HFFc6 (cell line): Measurements from ENCODE around the gene DNER. TPM values are rescaled to one million over a fixed set of nuclear protein-coding genes. Genes with fewer than 3 reads are reported as not detected.

Experiments
- DNase-seq: peaks from one replicate; pipeline ENCODE4 v3.0.0-alpha.2; 2018
- H3K27ac Mint-ChIP-seq: 2 replicates; pipeline ENCODE4 v1.8.0; 2020; ENCODE audit warnings: mild to moderate bottlenecking, mixed read lengths
- H3K27me3 Mint-ChIP-seq: 2 replicates; pipeline ENCODE4 v1.8.0; 2021; ENCODE audit warnings: mild to moderate bottlenecking, moderate library complexity, mixed read lengths; ENCODE audit not compliant: insufficient read depth
- H3K36me3 Mint-ChIP-seq: 2 replicates; pipeline ENCODE4 v1.8.0; 2021; ENCODE audit warnings: low read depth, mixed read lengths
- H3K4me1 Mint-ChIP-seq: 2 replicates; pipeline ENCODE4 v1.8.0; 2020; ENCODE audit warnings: low read depth, mixed read lengths
- H3K4me3 Mint-ChIP-seq: 2 replicates; pipeline ENCODE4 v1.8.0; 2020; ENCODE audit warnings: mild to moderate bottlenecking, moderate library complexity, mixed read lengths
- H3K9me3 Mint-ChIP-seq: 2 replicates; pipeline ENCODE4 v1.8.0; 2020; ENCODE audit warnings: mild to moderate bottlenecking, mixed read lengths
- total RNA-seq, 6 experiments: library from RNA; stranded (reverse); fragmentation: NEBNext Ultra II Directional; extraction: Animal tissue kit (Norgen Biotek cat#: 25700); gene quantifications; 2 replicates in 1 of 6; 3 replicates in 5 of 6; pipeline ENCODE4 v1.2.3, GENCODE V29; 2021
- TF ChIP-seq, protein P1 (sequence below): fragments of 200-600 bp; sonication (generic); IDR thresholded peaks from 2 replicates; pipeline ENCODE4 v1.5.0; 2021; ENCODE audit warnings: antibody characterized with exemption, mild to moderate bottlenecking

Gene DNER
- total RNA-seq, 6 experiments from 2014 or later: 0.07 to 3.8 (median 2.7) TPM

DNA sequence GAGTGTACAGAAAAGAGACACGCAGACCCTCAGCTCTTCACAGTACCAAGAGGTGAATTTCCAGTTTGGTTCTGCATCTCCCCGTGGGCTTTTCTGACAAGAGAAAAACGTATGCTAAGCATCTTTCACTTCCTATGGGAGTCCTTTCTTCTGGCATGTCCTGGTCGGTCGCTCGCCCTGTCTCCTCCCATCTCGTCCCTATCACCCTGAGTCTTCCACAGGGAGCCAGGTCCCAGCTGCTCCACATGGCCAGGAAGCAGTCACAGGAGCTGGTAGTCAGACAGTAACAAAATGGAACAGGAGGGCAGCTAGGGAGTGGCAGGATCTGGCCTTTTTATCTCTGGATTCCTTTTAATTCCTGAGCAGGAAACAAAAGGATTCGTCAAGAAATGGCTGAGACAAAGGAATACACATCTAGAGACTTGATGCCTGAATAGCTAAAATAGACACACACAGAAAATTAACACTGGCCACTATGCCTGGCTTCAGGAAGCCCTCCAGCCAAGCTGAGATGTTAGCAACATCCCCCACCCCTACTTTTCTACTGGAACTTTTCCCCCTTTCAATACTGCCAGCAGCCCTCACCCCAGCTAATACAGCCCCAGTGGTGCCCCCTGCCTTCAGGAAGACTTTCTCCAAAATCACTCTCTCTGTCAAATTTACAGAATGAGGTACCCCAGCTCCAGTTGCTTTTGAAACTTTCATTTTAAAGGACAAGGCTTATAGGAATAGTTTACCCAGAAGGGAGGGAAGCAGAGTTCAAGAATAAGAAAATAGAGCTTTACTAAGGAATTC is 136.1 kb downstream of the DNER start:
- H3K36me3 Mint-ChIP-seq: no peaks in the 10 kb centered on the region
- H3K27me3 Mint-ChIP-seq: peaks cover 15% of the 10 kb centered on the region; the same call in 1 of the 2 replicates
- no peak for DNase-seq
- H3K9me3 Mint-ChIP-seq: no peaks in the 10 kb centered on the region
- no peak overlapping the region for H3K27ac Mint-ChIP-seq
- TF ChIP-seq, protein P1, sequence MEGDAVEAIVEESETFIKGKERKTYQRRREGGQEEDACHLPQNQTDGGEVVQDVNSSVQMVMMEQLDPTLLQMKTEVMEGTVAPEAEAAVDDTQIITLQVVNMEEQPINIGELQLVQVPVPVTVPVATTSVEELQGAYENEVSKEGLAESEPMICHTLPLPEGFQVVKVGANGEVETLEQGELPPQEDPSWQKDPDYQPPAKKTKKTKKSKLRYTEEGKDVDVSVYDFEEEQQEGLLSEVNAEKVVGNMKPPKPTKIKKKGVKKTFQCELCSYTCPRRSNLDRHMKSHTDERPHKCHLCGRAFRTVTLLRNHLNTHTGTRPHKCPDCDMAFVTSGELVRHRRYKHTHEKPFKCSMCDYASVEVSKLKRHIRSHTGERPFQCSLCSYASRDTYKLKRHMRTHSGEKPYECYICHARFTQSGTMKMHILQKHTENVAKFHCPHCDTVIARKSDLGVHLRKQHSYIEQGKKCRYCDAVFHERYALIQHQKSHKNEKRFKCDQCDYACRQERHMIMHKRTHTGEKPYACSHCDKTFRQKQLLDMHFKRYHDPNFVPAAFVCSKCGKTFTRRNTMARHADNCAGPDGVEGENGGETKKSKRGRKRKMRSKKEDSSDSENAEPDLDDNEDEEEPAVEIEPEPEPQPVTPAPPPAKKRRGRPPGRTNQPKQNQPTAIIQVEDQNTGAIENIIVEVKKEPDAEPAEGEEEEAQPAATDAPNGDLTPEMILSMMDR: no peak
- no peak overlapping the region; the same call in 1 of the 2 replicates for H3K4me3 Mint-ChIP-seq
- H3K4me1 Mint-ChIP-seq: peaks cover 12% of the 10 kb centered on the region; the same call in 1 of the 2 replicates

DNA sequence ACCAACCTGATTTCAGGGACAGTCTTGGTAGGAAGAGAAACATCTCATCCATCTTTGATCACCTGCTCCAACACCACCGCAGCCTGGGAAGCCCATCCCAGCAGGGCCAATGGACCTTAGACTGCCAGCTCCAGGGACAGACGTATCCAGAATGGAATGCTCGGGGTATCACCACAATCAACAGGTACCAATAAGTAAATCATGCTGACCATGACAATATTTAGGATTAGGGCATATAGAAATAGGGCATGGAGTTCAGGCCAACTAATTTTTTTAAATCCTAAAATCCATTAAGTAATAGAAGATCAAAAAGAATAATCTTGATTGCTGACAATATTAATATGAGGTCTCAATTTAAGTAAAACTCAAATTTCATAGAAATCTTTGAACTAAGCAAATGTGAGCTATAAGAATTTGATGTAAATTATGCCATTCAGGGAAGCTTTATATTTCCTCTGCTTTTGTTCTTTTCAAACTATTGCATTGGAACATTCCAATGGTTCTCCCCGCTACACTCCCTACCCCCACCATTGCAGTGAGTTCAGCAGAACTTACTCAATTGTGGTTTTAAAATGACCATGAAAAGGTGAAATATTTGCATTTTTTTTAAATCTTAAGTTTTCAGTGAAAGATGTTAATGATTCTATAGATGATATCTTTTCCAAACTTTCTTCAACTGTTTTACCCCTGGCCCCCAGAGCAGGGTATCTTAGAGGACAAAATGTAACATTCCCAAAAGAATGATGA is 138.6 kb downstream of the DNER start:
- TF ChIP-seq, protein P1: no peak
- DNase-seq: no peak
- H3K27ac Mint-ChIP-seq: no peak overlapping the region
- H3K4me1 Mint-ChIP-seq: peaks cover 8% of the 10 kb centered on the region; the same call in 1 of the 2 replicates
- no peaks in the 10 kb centered on the region for H3K9me3 Mint-ChIP-seq
- H3K36me3 Mint-ChIP-seq: no peaks in the 10 kb centered on the region
- no peak overlapping the region for H3K4me3 Mint-ChIP-seq
- H3K27me3 Mint-ChIP-seq: peaks cover 11% of the 10 kb centered on the region; the same call in 1 of the 2 replicates

DNA sequence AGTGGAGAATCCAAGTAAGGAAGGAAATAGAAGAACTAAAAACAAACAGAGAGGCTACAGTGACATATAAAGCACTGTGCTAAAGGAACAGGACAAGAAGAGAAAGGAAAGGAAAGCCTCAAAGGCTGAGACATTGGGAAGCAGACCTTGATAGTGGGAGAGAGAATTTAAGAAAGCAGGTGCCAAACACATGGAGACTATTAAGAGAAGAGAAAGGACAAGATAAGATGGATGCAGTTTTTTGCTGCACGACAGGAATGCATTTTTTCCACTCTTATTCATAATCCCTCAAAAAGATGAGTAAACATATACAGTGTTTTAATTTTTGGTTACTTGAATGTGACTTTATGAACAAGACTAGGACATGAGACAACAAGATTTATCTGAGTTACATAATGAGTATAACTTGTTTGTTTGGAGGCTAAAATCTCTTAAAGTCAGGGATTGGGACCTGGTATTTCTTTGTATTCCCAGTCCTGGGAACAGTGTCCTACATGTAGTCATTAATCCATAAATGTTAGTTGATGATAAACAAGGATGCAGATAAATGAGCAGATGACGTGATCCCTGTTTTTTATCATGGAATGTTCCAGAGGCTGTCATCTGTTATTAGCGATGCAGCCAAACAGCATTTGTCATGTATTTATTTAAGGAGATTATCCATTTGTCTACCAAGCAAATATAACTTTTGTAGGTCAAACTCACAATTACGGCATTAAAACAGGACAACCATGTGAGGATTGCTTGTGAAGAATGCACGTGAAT is 141.7 kb downstream of the DNER start:
- Mint-ChIP-seq H3K27ac (no peak overlapping the region), H3K27me3 (peaks cover 6% of the 10 kb centered on the region; the same call in 1 of the 2 replicates), H3K9me3 (no peaks in the 10 kb centered on the region), H3K36me3 (no peaks in the 10 kb centered on the region), H3K4me3 (no peak overlapping the region), H3K4me1 (peaks cover 8% of the 10 kb centered on the region; the same call in 1 of the 2 replicates)
- TF ChIP-seq, protein P1: no peak
- DNase-seq: no peak

DNA sequence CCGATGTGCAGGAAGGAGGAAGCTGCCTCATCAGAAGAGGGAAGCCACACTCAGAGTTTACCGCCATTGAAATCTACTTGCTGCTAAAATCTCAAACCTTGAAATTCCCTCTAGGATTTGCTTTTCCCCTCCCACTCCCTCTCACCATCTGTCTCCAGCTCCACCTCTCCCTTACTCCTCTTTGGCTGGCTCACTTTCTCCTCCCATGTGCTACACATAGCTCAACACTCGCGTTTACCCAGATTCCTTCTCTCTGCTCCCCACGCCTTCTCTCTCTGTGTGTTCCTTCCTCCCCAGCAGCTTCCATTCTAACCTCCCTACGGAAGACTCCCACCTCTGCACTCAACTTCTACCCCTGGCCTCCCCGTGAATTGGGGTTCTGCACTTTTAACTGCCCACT is 143.1 kb downstream of the DNER start:
- Mint-ChIP-seq H3K27ac (no peak overlapping the region), H3K4me1 (peaks cover 8% of the 10 kb centered on the region; the same call in 1 of the 2 replicates), H3K27me3 (peaks cover 4% of the 10 kb centered on the region; the same call in 1 of the 2 replicates), H3K36me3 (no peaks in the 10 kb centered on the region), H3K9me3 (no peaks in the 10 kb centered on the region), H3K4me3 (no peak overlapping the region)
- no peak for DNase-seq
- TF ChIP-seq, protein P1: no peak

DNA sequence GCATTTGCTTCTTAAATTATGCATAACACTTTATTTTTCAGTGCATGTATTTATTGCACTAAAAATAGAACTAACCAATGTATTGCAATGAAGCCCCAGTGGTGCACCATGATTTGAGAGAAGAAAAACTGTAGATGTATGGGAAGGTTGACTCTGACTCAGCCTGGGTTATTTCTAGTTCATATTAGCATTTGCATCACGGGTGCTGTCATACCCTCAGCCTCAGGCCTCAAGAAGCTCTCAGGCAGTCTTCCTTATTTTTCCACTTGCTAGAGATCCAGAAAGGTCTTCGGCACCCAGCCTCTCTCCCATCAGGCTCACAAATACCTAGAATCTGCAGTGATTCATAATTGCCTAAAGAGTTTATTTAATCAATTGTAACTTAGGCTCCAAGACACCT is 148.0 kb downstream of the DNER start:
- DNase-seq: no peak
- TF ChIP-seq, protein P1: no peak
- 0 out of 2 replicates have a peak, but pooled peaks cover 5% of the 10 kb centered on the region for H3K27me3 Mint-ChIP-seq

More for the DNA sequence above, 148.0 kb downstream of the DNER start:
- Mint-ChIP-seq H3K36me3 (no peaks in the 10 kb centered on the region), H3K9me3 (no peaks in the 10 kb centered on the region), H3K4me3 (no peak overlapping the region), H3K4me1 (no peaks in the 10 kb centered on the region), H3K27ac (no peak overlapping the region)
